CD4-positive, CD25-positive, alpha-beta regulatory T cell (primary cell): Measurements from ENCODE around the gene TEKT4. TPM values are rescaled to one million over a fixed set of nuclear protein-coding genes. Genes with fewer than 3 reads are reported as not detected.
"Not testable (repeated sequence)": the region's sequence is repeated elsewhere in the genome, so short reads cannot be mapped to it uniquely, and the experiment has no call there.

ENCODE experiments used
- ATAC-seq, 2 donors: fragments of 150-1000 bp; cut with Tn5 transposase; one replicate each; pipeline ENCODE4 v1.10.0; 2021; ENCODE audit warnings: low read depth in 2 of 2, moderate number of reproducible peaks in 2 of 2, moderate library complexity in 1 of 2
- DNase-seq, 3 donors: peaks; one replicate each; pipeline versions ENCODE4 v3.0.0 to v3.0.0-alpha.2; 2012 to 2022; ENCODE audit warnings: mixed read lengths in 1 of 3
- H3K27ac ChIP-seq: one replicate; pipeline ENCODE4 v1.7.0; 2013; ENCODE audit warnings: mild to moderate bottlenecking, low read length; ENCODE audit not compliant: insufficient read depth, poor library complexity, severe bottlenecking
- H3K27me3 ChIP-seq: one replicate; pipeline ENCODE4 v1.7.0; 2013; ENCODE audit warnings: low read length; ENCODE audit not compliant: control insufficient read depth, insufficient read depth
- H3K36me3 ChIP-seq: one replicate; pipeline ENCODE4 v1.7.0; 2013; ENCODE audit warnings: mild to moderate bottlenecking, low read length, moderate library complexity; ENCODE audit not compliant: control insufficient read depth, insufficient read depth
- H3K4me1 ChIP-seq: 2 replicates; pipeline ENCODE4 v1.7.0; 2013; ENCODE audit warnings: mild to moderate bottlenecking, low read length; ENCODE audit not compliant: insufficient read depth, control insufficient read depth, poor library complexity, severe bottlenecking
- H3K4me3 ChIP-seq: one replicate; pipeline ENCODE4 v1.7.0; 2013; ENCODE audit warnings: low read depth, mild to moderate bottlenecking, low read length, moderate library complexity
- H3K9me3 ChIP-seq, 2 experiments: 1 replicate in 1 of 2; 2 replicates in 1 of 2; pipeline ENCODE4 v1.7.0; 2013; ENCODE audit warnings: low read length in 2 of 2, mild to moderate bottlenecking in 1 of 2, moderate library complexity in 1 of 2; ENCODE audit not compliant: control insufficient read depth in 2 of 2
- H3K27ac Mint-ChIP-seq, 3 donors: one replicate each; pipeline ENCODE4 v1.8.0; 2020 to 2022; ENCODE audit warnings: mild to moderate bottlenecking in 3 of 3, mixed read lengths in 3 of 3, moderate library complexity in 2 of 3
- H3K27me3 Mint-ChIP-seq: one replicate; pipeline ENCODE4 v1.8.0; 2022; ENCODE audit warnings: mild to moderate bottlenecking, mixed read lengths
- H3K36me3 Mint-ChIP-seq: one replicate; pipeline ENCODE4 v1.8.0; 2020; ENCODE audit warnings: mixed read lengths
- H3K4me1 Mint-ChIP-seq, 4 donors: one replicate each; pipeline ENCODE4 v1.8.0; 2020 to 2022; ENCODE audit warnings: mixed read lengths in 4 of 4, mild to moderate bottlenecking in 1 of 4
- H3K4me3 Mint-ChIP-seq, 4 donors: one replicate each; pipeline ENCODE4 v1.8.0; 2020 to 2022; ENCODE audit warnings: mild to moderate bottlenecking in 4 of 4, mixed read lengths in 4 of 4, moderate library complexity in 3 of 4
- H3K9me3 Mint-ChIP-seq, 7 donors: one replicate each; pipeline ENCODE4 v1.8.0; 2020 to 2022; ENCODE audit warnings: mixed read lengths in 7 of 7, mild to moderate bottlenecking in 3 of 7, moderate library complexity in 2 of 7
- polyA plus RNA-seq, 4 donors: library from polyadenylated mRNA; unstranded; fragments of 300-500 nt; fragmentation: Illumina TruSeq; gene quantifications; one replicate each; pipeline ENCODE4 v1.2.3, GENCODE V29; 2021
- total RNA-seq: library from RNA; stranded (reverse); gene quantifications from one replicate; pipeline ENCODE4 v1.2.3, GENCODE V29; 2022

TEKT4 gene
- total and polyA plus RNA-seq, 5 donors from 2014 or later = not detected

GRCh38 chr2:94879982-94880377 is 8.8 kb downstream of the TEKT4 start:
- no peaks in the 10 kb centered on the region for H3K9me3 ChIP-seq
- Mint-ChIP-seq H3K36me3 (no peaks in the 10 kb centered on the region), H3K4me3 (no peak overlapping the region), H3K27me3 (peaks cover 6% of the 10 kb centered on the region), H3K9me3 (peaks cover 0 to 13% (median 3%) of the 10 kb centered on the region in 7 donors), H3K4me1 (no peaks in the 10 kb centered on the region), H3K27ac (no peak overlapping the region)
- no peaks in the 10 kb centered on the region for H3K4me1 ChIP-seq
- H3K36me3 ChIP-seq = no peaks in the 10 kb centered on the region
- DNase-seq (no peak), ATAC-seq (no peak)
- no peaks in the 10 kb centered on the region for H3K27me3 ChIP-seq
- no peak overlapping the region for H3K4me3 ChIP-seq
- H3K27ac ChIP-seq = no peak overlapping the region

- no peaks in the 10 kb centered on the region for H3K4me1 Mint-ChIP-seq
- Histone ChIP-seq H3K27ac (no peak overlapping the region), H3K27me3 (no peaks in the 10 kb centered on the region), H3K4me1 (no peaks in the 10 kb centered on the region), H3K36me3 (no peaks in the 10 kb centered on the region), H3K4me3 (no peak overlapping the region), H3K9me3 (no peaks in the 10 kb centered on the region)
- ATAC-seq (no peak), DNase-seq (no peak)
- no peak overlapping the region for H3K27ac Mint-ChIP-seq
- H3K36me3 Mint-ChIP-seq = no peaks in the 10 kb centered on the region
- H3K4me3 Mint-ChIP-seq = no peak overlapping the region
- H3K9me3 Mint-ChIP-seq = peaks cover 0 to 14% (median 4%) of the 10 kb centered on the region in 7 donors
- H3K27me3 Mint-ChIP-seq = peaks cover 6% of the 10 kb centered on the region
Observed at GRCh38 chr2:94880507-94880906, 9.3 kb downstream of the TEKT4 start.

- H3K4me3 ChIP-seq = no peak overlapping the region
- H3K9me3 ChIP-seq = no peaks in the 10 kb centered on the region
- Mint-ChIP-seq H3K27me3 (peaks cover 6% of the 10 kb centered on the region), H3K4me1 (no peaks in the 10 kb centered on the region), H3K9me3 (peaks cover 2 to 14% (median 4%) of the 10 kb centered on the region in 7 donors), H3K4me3 (no peak overlapping the region), H3K36me3 (no peaks in the 10 kb centered on the region), H3K27ac (no peak overlapping the region)
- no peaks in the 10 kb centered on the region for H3K36me3 ChIP-seq
- H3K4me1 ChIP-seq = no peaks in the 10 kb centered on the region
- no peak for DNase-seq
- H3K27ac ChIP-seq = no peak overlapping the region
- no peaks in the 10 kb centered on the region for H3K27me3 ChIP-seq
- no peak for ATAC-seq
Observed at GRCh38 chr2:94881070-94881469, 9.8 kb downstream of the TEKT4 start.

GRCh38 chr2:94890234-94890633 is 19.0 kb downstream of the TEKT4 start:
- no peak overlapping the region for H3K4me3 Mint-ChIP-seq
- H3K4me1 Mint-ChIP-seq = no peaks in the 10 kb centered on the region
- peaks cover 0 to 2% (median 0%) of the 10 kb centered on the region in 7 donors for H3K9me3 Mint-ChIP-seq
- Histone ChIP-seq H3K9me3 (no peaks in the 10 kb centered on the region), H3K36me3 (no peaks in the 10 kb centered on the region), H3K27me3 (no peaks in the 10 kb centered on the region), H3K27ac (no peak overlapping the region), H3K4me1 (no peaks in the 10 kb centered on the region), H3K4me3 (no peak overlapping the region)
- H3K27ac Mint-ChIP-seq = no peak overlapping the region
- H3K36me3 Mint-ChIP-seq = no peaks in the 10 kb centered on the region
- no peak for DNase-seq
- ATAC-seq = no peak
- H3K27me3 Mint-ChIP-seq = peaks cover 4% of the 10 kb centered on the region

GRCh38 chr2:94895273-94895672 is 24.0 kb downstream of the TEKT4 start:
- H3K4me1 Mint-ChIP-seq, ATAC-seq: not testable (repeated sequence)

GRCh38 chr2:94906976-94907375 is 35.7 kb downstream of the TEKT4 start:
- H3K27me3 Mint-ChIP-seq = peaks cover 11% of the 10 kb centered on the region
- H3K4me3 ChIP-seq, ATAC-seq, H3K27me3 ChIP-seq, H3K9me3 Mint-ChIP-seq, H3K36me3 ChIP-seq, H3K4me3 Mint-ChIP-seq, H3K36me3 Mint-ChIP-seq, H3K4me1 ChIP-seq, H3K9me3 ChIP-seq, DNase-seq, H3K4me1 Mint-ChIP-seq, H3K27ac ChIP-seq, H3K27ac Mint-ChIP-seq: not testable (repeated sequence)

More at GRCh38 chr2:94895273-94895672, 24.0 kb downstream of the TEKT4 start:
- H3K27ac Mint-ChIP-seq, H3K4me1 ChIP-seq, H3K9me3 ChIP-seq, H3K4me3 ChIP-seq, H3K36me3 Mint-ChIP-seq, H3K36me3 ChIP-seq, DNase-seq, H3K27me3 ChIP-seq, H3K4me3 Mint-ChIP-seq, H3K9me3 Mint-ChIP-seq, H3K27ac ChIP-seq, H3K27me3 Mint-ChIP-seq: not testable (repeated sequence)

- no peaks in the 10 kb centered on the region for H3K4me1 Mint-ChIP-seq
- DNase-seq = no peak
Observed at GRCh38 chr2:94923196-94923595, 52.0 kb downstream of the TEKT4 start.

GRCh38 chr2:94924999-94925398 is 53.8 kb downstream of the TEKT4 start:
- not testable (repeated sequence) for H3K36me3 ChIP-seq, H3K4me1 ChIP-seq, H3K4me3 ChIP-seq, H3K36me3 Mint-ChIP-seq, H3K9me3 ChIP-seq, ATAC-seq, H3K4me3 Mint-ChIP-seq, H3K27me3 Mint-ChIP-seq, DNase-seq, H3K9me3 Mint-ChIP-seq, H3K27ac Mint-ChIP-seq, H3K27me3 ChIP-seq, H3K27ac ChIP-seq, H3K4me1 Mint-ChIP-seq

More at GRCh38 chr2:94923196-94923595, 52.0 kb downstream of the TEKT4 start:
- no peak for ATAC-seq
- Histone ChIP-seq H3K4me3 (no peak overlapping the region), H3K27ac (no peak overlapping the region), H3K9me3 (no peaks in the 10 kb centered on the region), H3K4me1 (no peaks in the 10 kb centered on the region), H3K27me3 (no peaks in the 10 kb centered on the region), H3K36me3 (no peaks in the 10 kb centered on the region)
- no peak overlapping the region for H3K4me3 Mint-ChIP-seq
- H3K36me3 Mint-ChIP-seq = no peaks in the 10 kb centered on the region
- no peak overlapping the region for H3K27ac Mint-ChIP-seq
- peaks cover 0 to 7% (median 3%) of the 10 kb centered on the region in 7 donors for H3K9me3 Mint-ChIP-seq
- H3K27me3 Mint-ChIP-seq = peaks cover 9% of the 10 kb centered on the region
